Embryonic facial prominence (tissue), 1 donor: ENCODE measurements around the gene RNF157.
A peak's percentile ranks its signal among the peaks of the same experiment; 100 is the strongest.

Source experiments
- DNase-seq: peaks from one replicate; pipeline ENCODE4 v3.0.0-alpha.2; 2016; ENCODE audit errors: extremely low spot score

The RNF157 gene

DNA sequence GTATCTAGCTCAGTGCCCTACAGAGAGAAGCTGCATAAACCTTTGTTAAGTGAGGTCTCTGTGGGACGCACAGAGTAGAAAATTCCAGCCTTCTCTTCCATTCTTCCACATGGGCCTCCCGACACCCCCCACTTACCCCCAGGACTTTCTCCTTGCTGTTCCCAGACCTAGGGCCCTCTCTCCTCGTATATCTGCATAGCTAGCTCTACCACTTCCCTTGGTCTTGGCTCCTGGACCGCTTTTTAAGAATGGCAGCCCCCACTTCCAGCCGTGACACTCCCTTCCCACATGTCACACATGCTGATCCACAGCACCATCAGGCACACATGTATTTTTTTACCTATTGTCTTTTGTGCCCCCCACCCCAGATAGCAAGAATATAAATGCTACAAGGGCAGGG lies 82.5 kb downstream of the RNF157 start:
- no peak for DNase-seq

GRCh38 chr17:76156662-76156991 lies 83.7 kb downstream of the RNF157 start:
- no peak for DNase-seq

- no peak for DNase-seq
Observed at GRCh38 chr17:76155988-76156661, 84.2 kb downstream of the RNF157 start.

DNA sequence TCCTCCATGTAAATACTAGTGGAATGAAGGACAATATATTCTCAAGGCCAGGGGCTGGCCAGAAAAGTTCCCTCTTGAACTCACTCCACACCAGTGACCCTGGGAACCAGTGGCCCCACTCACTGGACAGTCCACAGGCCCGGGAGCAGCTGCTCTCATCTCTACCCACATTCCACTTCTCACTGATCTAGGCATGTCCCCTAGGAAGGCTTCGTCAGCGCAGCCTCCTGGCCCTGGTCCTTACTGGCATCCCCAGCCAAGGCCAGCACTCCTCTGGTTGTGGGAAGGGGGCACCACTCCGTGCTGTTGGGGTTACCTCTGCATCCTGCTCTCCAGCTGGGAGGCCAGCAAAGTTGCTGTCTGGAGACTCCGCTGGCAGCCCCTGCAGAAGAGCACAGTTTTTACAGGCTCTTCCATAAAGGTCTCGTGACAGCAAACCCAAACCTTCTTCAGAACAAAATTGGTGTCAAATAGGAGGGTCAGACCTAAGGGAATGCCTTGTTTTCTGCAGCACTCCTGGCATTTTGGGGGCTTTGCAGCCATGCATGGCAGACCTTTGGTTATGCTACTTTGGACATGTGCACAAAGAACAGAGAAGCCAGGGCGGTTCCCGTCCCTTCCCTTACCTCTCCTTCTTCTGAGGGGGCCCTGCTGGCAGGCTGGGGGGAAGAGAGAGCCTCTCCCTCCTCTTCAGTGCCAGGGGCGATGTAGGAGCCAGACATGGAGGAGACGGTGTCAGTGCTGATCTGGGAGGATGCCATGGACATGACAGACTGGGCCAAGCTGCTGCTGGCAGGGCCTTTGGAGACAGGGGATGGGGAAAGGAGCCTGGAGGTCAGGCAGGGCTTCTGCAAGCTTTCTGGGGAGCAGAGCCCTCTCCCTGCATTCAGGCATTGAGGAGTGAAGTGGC lies 85.1 kb downstream of the RNF157 start:
- DNase-seq = no peak

DNA sequence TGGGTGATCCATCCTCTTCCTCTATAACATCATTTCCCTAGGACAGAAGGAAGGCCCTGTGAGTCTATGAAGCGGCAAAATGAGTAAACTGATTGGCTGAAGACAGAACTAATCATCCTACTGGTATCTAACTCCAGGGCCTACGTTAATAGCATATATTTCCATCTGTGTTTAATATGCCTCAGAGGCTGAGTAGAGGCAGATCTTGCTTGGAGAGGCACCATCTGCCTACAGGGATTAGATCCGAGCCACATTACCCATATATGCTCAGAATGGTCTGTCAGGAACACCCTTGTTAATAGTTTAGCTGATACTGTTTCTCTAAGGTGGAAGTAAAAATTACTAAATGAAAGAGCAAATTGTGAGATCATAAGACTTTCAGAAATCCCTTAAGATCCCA lies 86.0 kb downstream of the RNF157 start:
- DNase-seq = no peak

- DNase-seq = no peak
Observed at GRCh38 chr17:76153640-76154039, 86.7 kb downstream of the RNF157 start.

DNA sequence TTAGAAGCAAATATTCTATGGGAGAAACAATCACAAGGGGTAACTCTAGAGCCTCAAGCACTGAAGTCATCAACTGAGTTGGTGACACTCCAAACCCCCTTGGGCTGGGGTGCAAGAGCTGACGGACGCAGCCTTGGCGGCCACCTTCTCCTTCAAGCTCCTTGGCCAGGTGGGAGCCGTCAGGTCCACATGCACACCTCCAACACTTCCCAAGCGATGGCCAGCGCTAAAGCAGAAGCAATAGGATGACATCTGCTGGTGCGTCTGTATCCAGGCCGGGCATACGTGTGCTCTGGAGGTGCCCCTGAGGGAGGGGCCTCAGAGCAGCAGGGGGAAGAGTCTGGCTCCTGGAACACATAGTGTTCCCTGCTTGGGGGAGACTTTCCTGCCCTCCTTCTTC lies 87.1 kb downstream of the RNF157 start:
- DNase-seq = no peak

DNA sequence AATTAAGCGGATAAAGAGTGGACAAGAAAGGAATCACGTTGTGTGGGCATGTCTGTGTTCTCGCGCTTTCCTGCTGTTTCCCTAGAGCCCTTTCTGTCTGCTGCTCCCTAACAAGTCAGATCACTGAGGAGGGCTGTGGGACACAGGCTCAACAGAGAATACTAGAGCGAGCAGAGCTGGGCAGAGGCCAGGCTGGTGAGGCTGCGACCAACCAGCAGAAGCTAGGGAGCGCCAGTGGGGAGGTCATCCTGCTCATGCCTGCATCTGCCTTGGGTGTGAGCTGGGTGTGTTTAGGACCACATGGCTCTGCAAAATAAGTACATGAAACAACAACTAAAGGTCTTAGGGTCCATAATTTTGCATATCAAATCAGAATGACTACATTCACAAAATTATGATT lies 87.7 kb downstream of the RNF157 start:
- no peak for DNase-seq

DNA sequence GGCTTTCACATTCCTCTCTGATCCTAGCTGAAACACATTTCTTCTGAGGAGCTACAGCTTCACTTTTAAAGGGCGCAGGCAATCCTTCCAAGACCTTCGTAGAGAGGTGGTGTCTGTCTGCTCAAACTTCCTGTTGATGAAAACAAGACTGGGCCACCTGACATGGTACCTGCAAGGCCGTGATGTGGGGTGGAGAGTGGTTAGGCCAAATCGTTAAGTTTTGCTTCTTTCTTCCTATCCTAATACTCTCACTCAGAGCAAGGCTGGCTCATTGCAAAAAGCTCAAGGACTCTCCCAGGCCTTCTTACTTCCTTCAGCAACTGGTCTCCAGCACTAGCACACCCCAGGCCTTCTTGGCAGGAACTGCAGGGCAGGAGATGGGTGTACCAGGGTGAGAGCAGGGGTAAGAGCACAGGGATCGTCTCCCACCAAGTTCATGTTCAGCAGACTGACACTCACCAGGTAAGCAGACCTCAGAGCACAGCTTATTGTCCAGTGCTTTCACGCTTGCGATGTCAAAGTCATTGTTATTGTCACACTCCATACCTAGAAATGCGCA lies 88.3 kb downstream of the RNF157 start:
- DNase-seq = no peak

GRCh38 chr17:76150712-76151622 lies 89.3 kb downstream of the RNF157 start:
- DNase-seq = no peak

DNA sequence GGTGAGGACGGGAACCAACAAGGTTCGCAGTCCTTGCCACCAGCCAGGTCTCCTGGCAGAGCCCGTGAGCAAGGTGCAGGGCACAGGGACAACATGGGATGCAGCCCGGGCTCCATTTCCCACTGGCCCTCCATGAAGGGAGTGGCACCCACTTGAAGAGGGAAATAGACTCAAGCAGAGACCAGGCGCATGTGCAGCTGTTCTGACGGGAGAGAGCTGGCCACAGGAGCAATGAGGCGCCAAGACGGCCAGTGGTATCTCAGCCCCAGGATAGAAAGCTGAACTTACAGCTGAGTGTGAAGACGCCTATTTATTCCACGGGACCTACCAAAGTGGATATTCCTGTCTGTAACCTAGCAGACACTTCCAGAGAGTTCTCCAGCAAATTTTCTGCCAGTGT lies 91.1 kb downstream of the RNF157 start:
- no peak for DNase-seq

DNA sequence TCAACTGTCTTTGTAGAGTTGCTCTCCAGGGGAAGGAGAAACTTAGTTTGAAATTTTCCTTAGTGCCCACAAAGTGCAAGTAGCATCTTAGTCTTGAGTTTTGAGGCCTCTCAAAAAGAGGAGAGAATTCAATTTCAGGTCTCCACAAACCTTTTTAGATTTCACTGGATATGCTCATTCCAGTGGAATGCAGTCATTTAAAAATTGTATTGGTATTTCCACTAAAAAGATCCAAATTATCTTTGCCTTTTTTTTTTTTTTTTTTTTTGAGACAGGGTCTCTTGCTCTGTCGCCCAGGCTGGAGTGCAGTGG lies 92.3 kb downstream of the RNF157 start:
- DNase-seq = no peak

DNA sequence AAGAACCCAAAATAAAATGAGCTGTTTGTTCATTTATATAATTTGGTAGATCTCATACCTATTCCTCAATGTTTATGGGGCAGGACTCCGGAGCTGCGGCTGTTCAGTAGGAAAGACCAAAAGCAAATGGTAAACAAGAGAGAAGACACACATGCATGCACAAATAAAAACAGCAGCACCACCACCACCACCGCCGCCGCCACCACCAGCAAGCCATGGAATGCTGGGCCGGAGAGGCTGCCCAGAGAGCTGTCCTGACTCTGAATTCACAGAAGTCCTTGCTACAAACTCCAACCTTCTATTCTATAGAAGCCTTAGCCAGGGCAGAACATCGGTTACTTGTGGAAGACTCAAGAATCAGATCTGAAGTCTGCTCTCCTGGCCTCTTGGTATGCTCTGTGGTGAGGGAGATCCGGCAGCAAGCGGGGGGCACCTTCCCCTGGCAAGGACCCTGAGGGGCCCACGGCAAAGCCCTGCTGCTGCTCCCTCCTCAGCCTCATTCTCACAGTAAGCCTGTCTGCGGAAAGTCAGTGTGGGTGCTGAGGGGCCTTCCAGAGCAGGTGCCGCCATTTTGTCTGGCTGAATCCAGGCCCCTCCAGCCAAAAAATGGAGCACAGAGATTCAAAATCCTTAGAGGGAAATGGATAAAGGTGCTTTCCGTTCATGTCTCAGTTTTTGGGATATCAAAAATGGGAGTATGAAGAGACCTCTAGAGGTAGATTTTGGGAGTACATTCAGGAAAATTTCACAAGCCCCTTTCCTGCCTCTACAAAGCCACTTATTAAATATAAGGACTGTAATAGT lies 92.9 kb downstream of the RNF157 start:
- DNase-seq = no peak

GRCh38 chr17:76146053-76146851 lies 94.0 kb downstream of the RNF157 start:
- DNase-seq = no peak

- DNase-seq = no peak
Observed at GRCh38 chr17:76145231-76146052, 94.9 kb downstream of the RNF157 start.

GRCh38 chr17:76142585-76143041 lies 97.7 kb downstream of the RNF157 start:
- DNase-seq = no peak

GRCh38 chr17:76142039-76142584 lies 98.2 kb downstream of the RNF157 start:
- no peak for DNase-seq

DNA sequence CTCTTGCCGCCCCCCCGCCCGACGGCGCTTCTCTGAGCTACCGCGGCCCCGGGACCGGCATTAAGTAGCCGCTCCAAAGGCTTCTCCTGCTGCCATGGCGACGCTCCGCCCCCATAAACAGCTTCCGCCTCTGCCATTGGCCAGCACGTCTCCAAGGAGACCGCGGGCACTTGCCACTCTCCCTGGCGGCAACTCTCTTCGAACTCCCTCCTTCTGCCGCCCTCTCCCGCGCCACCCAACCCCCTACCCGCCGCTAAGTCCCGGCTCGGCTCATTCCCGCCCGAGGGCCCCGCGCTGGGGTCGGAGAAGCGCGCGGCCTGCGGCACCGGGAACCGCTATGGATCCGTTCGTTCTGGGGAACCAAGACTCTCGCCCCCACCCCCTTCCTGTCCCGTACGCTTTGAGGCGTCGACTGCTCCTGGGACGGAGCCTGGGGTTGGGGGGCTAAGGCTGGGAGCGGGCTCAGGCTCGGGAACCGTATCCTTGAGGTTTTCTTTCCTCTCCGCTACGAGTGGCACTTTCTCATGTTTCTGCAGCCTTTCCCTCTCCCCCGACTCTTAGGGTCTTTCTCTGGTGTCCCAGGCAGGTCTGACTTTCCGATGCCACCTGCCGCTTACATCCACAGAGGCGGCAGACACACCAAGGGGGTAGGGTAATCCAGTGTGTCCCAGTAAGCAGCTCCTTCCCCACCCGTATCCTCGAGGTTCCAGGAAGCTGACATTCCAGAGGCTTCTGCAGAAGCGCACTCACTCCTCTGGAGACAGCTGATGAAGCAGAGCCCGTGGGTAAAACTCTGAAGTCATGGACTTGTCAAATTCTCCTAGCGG lies 98.9 kb downstream of the RNF157 start, which contains the start of gene FOXJ1:
Gene FOXJ1, minus strand, starts transcription at position 34 of the 827 bp plus-strand sequence. CDS start 850 bp downstream, outside the sequence.
- DNase-seq = peak; percentile 81
